Vagina (tissue), 2 donors: ENCODE data around the gene POLK. TPM values are rescaled to one million over a fixed set of nuclear protein-coding genes. Genes with fewer than 3 reads are reported as not detected.
"Not testable (repeated sequence)": the region's sequence is repeated elsewhere in the genome, so short reads cannot be mapped to it uniquely, and the experiment has no call there.

Source experiments
- DNase-seq, 2 donors: peaks; one replicate each; pipeline ENCODE4 v3.0.0-alpha.2; 2017; ENCODE audit errors: extremely low spot score in 2 of 2
- H3K27ac ChIP-seq: fragments of 200-600 bp; sonication (generic); one replicate; pipeline ENCODE4 v1.5.1; 2019
- H3K27me3 ChIP-seq: fragments of 200-600 bp; sonication (generic); one replicate; pipeline ENCODE4 v1.5.1; 2019
- H3K36me3 ChIP-seq, 2 donors: fragments of 200-600 bp; sonication (generic); one replicate each; pipeline ENCODE4 v1.5.1; 2017 to 2019
- H3K4me1 ChIP-seq: fragments of 200-600 bp; sonication (generic); one replicate; pipeline ENCODE4 v1.5.1; 2019
- H3K4me3 ChIP-seq, 2 donors: fragments of 200-600 bp; sonication (generic); 1 replicate in 1 of 2; 2 replicates in 1 of 2; pipeline ENCODE4 v1.5.1; 2016 to 2019
- H3K9me3 ChIP-seq: fragments of 200-600 bp; sonication (generic); one replicate; pipeline ENCODE4 v1.5.1; 2019
- POLR2A ChIP-seq, 2 donors: fragments of 450-650 bp; IDR thresholded peaks; one replicate each; pipeline ENCODE4 v1.6.1; 2017; ENCODE audit warnings: antibody characterized with exemption in 2 of 2, mild to moderate bottlenecking in 2 of 2, moderate library complexity in 2 of 2
- POLR2AphosphoS5 ChIP-seq, 2 donors: sonication (generic); formaldehyde crosslinking; IDR thresholded peaks; one replicate each; pipeline ENCODE4 v1.9.0; 2017; ENCODE audit warnings: antibody characterized with exemption in 2 of 2, mild to moderate bottlenecking in 2 of 2, low read depth in 1 of 2; ENCODE audit not compliant: insufficient read depth in 1 of 2
- intact Hi-C: fragments of 100-400 bp; cut with DNase I; formaldehyde crosslinking; loops from one replicate; pipeline ENCODE4 v1.15.1; 2023
- total RNA-seq: library from RNA; depleted of rRNA; stranded (reverse); fragments of >200 nt; gene quantifications from one replicate; pipeline ENCODE4 v1.2.3, GENCODE V29; 2016
- TF ChIP-seq, protein P1 (sequence below), 3 experiments: fragments of 450-650 bp in 2 of 3; fragments of 200-600 bp in 1 of 3; sonication (generic) in 1 of 3; IDR thresholded peaks; one replicate each; pipeline ENCODE4 v1.5.1; 2017 to 2019; ENCODE audit warnings: antibody characterized with exemption in 3 of 3, mild to moderate bottlenecking in 2 of 3, moderate library complexity in 2 of 3

The POLK gene
- total RNA-seq, 1 donor from 2014 or later: 31.4 TPM

DNA sequence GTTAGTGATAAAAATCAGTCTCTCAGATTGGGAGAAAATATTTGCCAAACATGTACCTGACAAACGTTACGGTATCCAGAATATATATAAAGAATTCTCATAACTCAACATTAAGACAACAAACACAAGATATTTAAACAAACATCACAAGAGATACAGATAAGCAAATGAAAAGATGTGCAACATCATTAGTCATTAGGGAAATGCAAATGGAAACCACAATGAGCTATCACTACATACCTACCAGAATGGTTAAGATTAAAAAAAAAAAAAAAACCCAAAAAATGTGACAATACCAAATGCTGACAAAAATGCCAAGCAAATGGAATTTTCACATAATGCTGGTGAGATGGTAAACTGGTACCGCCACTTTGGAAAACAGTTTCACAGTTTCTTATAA is 15.7 kb upstream of the POLK start:
- Histone ChIP-seq H3K36me3 (no peaks in the 10 kb centered on the region), H3K27ac (no peak overlapping the region), H3K9me3 (no peaks in the 10 kb centered on the region), H3K27me3 (no peaks in the 10 kb centered on the region), H3K4me3 (no peak overlapping the region), H3K4me1 (no peaks in the 10 kb centered on the region)
- TF ChIP-seq POLR2A (IDR thresholded peaks at IDR 0.05) (no peak), POLR2AphosphoS5 (IDR thresholded peaks at IDR 0.05; ENCODE audit: insufficient read depth in 1 of 2, low read depth in 1 of 2) (no peak)
- TF ChIP-seq, protein P1, sequence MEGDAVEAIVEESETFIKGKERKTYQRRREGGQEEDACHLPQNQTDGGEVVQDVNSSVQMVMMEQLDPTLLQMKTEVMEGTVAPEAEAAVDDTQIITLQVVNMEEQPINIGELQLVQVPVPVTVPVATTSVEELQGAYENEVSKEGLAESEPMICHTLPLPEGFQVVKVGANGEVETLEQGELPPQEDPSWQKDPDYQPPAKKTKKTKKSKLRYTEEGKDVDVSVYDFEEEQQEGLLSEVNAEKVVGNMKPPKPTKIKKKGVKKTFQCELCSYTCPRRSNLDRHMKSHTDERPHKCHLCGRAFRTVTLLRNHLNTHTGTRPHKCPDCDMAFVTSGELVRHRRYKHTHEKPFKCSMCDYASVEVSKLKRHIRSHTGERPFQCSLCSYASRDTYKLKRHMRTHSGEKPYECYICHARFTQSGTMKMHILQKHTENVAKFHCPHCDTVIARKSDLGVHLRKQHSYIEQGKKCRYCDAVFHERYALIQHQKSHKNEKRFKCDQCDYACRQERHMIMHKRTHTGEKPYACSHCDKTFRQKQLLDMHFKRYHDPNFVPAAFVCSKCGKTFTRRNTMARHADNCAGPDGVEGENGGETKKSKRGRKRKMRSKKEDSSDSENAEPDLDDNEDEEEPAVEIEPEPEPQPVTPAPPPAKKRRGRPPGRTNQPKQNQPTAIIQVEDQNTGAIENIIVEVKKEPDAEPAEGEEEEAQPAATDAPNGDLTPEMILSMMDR (IDR thresholded peaks at IDR 0.05): no peak
- intact Hi-C loops: no loop called here
- DNase-seq: no peak

DNA sequence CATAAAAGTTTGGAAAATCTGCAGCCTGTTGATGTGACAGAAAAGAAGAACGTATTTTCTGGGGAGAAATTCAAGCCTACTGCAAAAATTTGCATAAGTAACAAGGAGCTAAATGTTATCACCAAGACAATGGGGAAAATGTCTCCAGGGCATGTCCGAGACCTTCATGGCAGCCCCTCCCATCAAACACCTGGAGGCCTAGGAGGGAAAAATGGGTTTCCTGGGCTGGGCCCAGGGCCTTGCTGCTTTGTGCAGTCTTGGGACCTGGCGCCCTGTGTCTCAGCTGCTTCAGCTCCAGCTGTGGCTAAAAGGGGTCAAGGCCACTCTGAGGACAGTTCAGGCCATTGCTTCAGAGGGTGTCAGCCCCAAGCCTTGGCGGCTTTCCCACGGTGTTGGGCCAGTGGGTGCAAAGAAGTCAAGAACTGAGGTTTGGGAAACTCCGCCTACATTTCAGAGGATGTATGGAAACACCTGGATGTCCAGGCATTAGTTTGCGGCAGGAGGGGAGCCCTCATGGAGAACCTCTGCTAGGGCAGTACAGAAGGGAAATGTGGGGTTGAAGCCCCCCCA is 13.4 kb upstream of the POLK start:
- H3K4me1 ChIP-seq: no peaks in the 10 kb centered on the region
- H3K9me3 ChIP-seq: no peaks in the 10 kb centered on the region
- H3K4me3 ChIP-seq: no peak overlapping the region
- no peaks in the 10 kb centered on the region for H3K36me3 ChIP-seq
- no peaks in the 10 kb centered on the region for H3K27me3 ChIP-seq
- DNase-seq: no peak
- H3K27ac ChIP-seq: no peak overlapping the region
- intact Hi-C loops: no loop called here
- TF ChIP-seq POLR2AphosphoS5 (IDR thresholded peaks at IDR 0.05; ENCODE audit: insufficient read depth in 1 of 2, low read depth in 1 of 2): no peak
- TF ChIP-seq, protein P1 (IDR thresholded peaks at IDR 0.05): no peak
- no peak for TF ChIP-seq POLR2A (IDR thresholded peaks at IDR 0.05)

DNA sequence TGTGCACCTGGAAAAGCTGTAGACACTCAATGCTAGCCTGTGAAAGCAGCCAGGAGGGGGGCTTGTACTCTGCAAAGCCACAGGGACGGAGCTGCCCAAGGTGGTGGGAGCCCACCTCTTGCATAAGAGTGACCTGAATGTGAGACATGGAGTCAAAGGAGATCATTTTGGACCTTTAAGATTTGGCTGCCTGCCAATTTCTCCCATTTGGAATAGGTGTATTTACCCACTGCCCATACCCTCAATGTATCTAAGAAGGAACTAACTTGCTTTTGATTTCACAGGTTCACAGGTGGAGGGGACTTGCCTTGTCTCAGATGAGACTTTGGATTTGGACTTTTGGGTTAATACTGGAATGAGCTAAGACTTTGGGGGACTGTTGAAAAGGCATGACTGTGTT is 12.8 kb upstream of the POLK start:
- H3K9me3 ChIP-seq, H3K36me3 ChIP-seq, H3K4me1 ChIP-seq, H3K27ac ChIP-seq, H3K27me3 ChIP-seq, H3K4me3 ChIP-seq, intact Hi-C loops, DNase-seq: not testable (repeated sequence)

DNA sequence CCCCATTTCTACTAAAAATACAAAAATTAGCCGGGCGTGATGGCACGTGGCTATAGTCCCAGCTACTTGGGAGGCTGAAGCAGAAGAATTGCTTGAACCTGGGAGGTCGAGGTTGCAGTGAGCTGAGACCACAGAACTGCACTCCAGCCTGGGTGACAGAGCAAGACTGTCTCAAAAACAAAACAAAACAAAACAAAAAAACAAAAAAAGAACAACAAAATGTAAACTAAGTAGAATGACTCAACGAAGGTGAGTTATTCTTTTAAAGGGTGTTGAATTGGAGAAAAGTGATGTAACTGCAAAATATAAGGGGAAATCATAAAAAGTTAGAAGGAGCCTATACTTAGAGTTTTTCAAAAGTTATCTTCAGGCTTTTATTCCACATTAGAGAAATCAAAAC is 6.6 kb upstream of the POLK start:
- peaks cover 13% of the 10 kb centered on the region for H3K4me1 ChIP-seq
- H3K27me3 ChIP-seq, intact Hi-C loops, H3K9me3 ChIP-seq, DNase-seq, H3K36me3 ChIP-seq, H3K4me3 ChIP-seq, H3K27ac ChIP-seq: not testable (repeated sequence)

DNA sequence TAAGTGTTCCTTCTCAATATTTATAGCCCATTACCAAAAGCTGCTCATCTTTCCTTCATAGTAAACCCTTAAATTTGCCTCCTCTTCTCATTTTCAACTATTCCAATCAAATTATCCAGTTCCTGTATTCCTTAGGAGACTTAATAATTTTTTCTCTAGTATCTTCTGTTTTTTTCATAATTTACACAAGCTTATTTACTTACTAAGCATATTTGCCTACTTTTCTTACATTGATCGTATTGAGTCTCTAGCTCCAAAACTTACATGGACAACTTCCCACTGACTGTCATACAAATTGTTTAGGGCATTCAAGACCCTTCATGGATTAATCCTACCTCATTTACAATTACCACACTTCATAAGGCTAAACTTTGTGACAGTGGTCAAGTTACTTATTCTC is 3.9 kb upstream of the POLK start:
- H3K4me3 ChIP-seq: no peak overlapping the region
- no peak overlapping the region for H3K27ac ChIP-seq
- H3K9me3 ChIP-seq: no peaks in the 10 kb centered on the region
- intact Hi-C loops: no loop called here
- H3K4me1 ChIP-seq: peaks cover 21% of the 10 kb centered on the region
- H3K27me3 ChIP-seq: no peaks in the 10 kb centered on the region
- no peaks in the 10 kb centered on the region for H3K36me3 ChIP-seq
- DNase-seq: no peak
- TF ChIP-seq POLR2AphosphoS5 (IDR thresholded peaks at IDR 0.05; ENCODE audit: insufficient read depth in 1 of 2, low read depth in 1 of 2): no peak
- no peak for TF ChIP-seq POLR2A (IDR thresholded peaks at IDR 0.05)
- TF ChIP-seq, protein P1 (IDR thresholded peaks at IDR 0.05): no peak

DNA sequence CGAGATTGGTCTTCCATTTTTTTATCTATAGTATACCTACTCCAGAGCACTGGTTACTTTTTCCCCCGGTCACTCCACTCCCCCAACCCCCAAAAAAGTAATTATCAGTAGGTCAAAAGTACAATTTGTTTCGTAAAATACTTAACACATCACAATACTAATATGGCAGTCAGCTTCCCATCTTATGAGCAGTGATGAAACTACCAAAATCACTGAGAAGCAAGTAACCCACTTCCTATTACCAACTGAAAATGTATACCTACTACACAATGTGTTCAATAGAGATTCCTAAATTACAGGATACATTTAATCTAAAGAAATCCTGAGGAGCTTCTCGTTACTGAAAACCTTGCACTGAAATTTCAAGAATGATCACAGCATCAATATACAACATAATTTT is 2.1 kb upstream of the POLK start:
- Histone ChIP-seq H3K27ac (no peak overlapping the region), H3K4me1 (peaks cover 31% of the 10 kb centered on the region), H3K27me3 (no peaks in the 10 kb centered on the region), H3K9me3 (no peaks in the 10 kb centered on the region), H3K4me3 (peak overlapping the region; percentile 67 to 87), H3K36me3 (no peaks in the 10 kb centered on the region)
- intact Hi-C loops: no loop called here
- DNase-seq: no peak
- TF ChIP-seq, protein P1 (IDR thresholded peaks at IDR 0.05): no peak
- TF ChIP-seq POLR2A (IDR thresholded peaks at IDR 0.05) (no peak), POLR2AphosphoS5 (IDR thresholded peaks at IDR 0.05; ENCODE audit: insufficient read depth in 1 of 2, low read depth in 1 of 2) (no peak)
